Panc1 (cell line): ENCODE results near the gene PAPSS2.

ENCODE experiments used
- POLR2AphosphoS5 ChIP-seq: IDR thresholded peaks from 2 replicates; pipeline ENCODE4 v1.6.1; 2012; ENCODE audit warnings: mild to moderate bottlenecking, low read depth, low read length, moderate library complexity
- TF ChIP-seq, protein P1 (sequence below): fragments of 450-650 bp; IDR thresholded peaks from 2 replicates; pipeline ENCODE4 v1.5.1; 2017; ENCODE audit warnings: mild to moderate bottlenecking

DNA sequence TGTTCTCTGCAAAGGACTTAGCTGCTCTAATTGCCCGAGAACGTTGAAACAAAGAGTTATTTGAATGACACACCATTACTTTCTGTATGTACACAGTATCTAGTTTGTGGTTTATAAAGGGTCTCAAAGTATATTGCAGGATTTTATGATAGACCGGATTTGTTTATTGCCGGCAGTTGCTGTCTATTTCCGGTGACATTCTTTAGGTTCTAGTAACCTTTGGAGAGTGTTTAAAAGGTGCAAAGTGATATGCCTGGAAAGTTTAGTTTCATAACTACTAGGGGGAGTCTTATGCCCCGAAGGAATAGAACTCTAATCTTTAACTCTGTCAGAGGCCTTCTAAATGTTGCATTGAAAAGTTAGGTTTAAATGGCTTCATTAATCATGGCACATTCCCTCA lies 63.8 kb downstream of the PAPSS2 start:
- TF ChIP-seq, protein P1, sequence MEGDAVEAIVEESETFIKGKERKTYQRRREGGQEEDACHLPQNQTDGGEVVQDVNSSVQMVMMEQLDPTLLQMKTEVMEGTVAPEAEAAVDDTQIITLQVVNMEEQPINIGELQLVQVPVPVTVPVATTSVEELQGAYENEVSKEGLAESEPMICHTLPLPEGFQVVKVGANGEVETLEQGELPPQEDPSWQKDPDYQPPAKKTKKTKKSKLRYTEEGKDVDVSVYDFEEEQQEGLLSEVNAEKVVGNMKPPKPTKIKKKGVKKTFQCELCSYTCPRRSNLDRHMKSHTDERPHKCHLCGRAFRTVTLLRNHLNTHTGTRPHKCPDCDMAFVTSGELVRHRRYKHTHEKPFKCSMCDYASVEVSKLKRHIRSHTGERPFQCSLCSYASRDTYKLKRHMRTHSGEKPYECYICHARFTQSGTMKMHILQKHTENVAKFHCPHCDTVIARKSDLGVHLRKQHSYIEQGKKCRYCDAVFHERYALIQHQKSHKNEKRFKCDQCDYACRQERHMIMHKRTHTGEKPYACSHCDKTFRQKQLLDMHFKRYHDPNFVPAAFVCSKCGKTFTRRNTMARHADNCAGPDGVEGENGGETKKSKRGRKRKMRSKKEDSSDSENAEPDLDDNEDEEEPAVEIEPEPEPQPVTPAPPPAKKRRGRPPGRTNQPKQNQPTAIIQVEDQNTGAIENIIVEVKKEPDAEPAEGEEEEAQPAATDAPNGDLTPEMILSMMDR: no peak
- no peak for TF ChIP-seq POLR2AphosphoS5
